B cell (primary cell): ENCODE results near the gene ECE2. TPM values are rescaled to one million over a fixed set of nuclear protein-coding genes. Genes with fewer than 3 reads are reported as not detected.

Source experiments
- ATAC-seq: fragments of 200-7000 bp; cut with Tn5 transposase; one replicate; pipeline ENCODE4 v1.10.0; 2021; ENCODE audit warnings: low read depth, mild to moderate bottlenecking, moderate number of reproducible peaks, moderate library complexity
- CTCF ChIA-PET: fragments of 350-600 bp; sonication (Branson Sonifier 250); formaldehyde crosslinking; loops from one replicate; lab custom pipeline; 2021; ENCODE audit warnings: antibody characterized with exemption, inconsistent platforms; lab: Charles Lee
- POLR2A ChIA-PET: fragments of 350-600 bp; sonication (Branson Sonifier 250); formaldehyde crosslinking; loops from one replicate; lab custom pipeline; 2021; ENCODE audit warnings: antibody characterized with exemption; lab: Charles Lee
- DNase-seq: peaks from one replicate; pipeline ENCODE4 v3.0.0; 2013
- H2AFZ ChIP-seq: 2 replicates; pipeline ENCODE4 v1.6.1; 2012; ENCODE audit warnings: mild to moderate bottlenecking, low read depth, low read length; ENCODE audit not compliant: insufficient read depth, poor library complexity, severe bottlenecking
- H3K27ac ChIP-seq, 2 donors: 1 replicate in 1 of 2; 2 replicates in 1 of 2; pipeline ENCODE4 v1.5.1; 2012 to 2013; ENCODE audit warnings: low read length in 2 of 2, mild to moderate bottlenecking in 2 of 2, moderate library complexity in 1 of 2
- H3K27me3 ChIP-seq, 4 experiments: fragments of 200-600 bp in 1 of 4; sonication (generic) in 1 of 4; replicated peaks in 1 of 4; 1 replicate in 2 of 4; 2 replicates in 2 of 4; pipeline versions ENCODE4 v1.6.1 to v1.7.0; 2013 to 2016; ENCODE audit warnings: low read length in 3 of 4, mild to moderate bottlenecking in 2 of 4, mixed read lengths in 1 of 4, moderate library complexity in 1 of 4; ENCODE audit not compliant: insufficient read depth in 4 of 4, control insufficient read depth in 3 of 4; ENCODE audit errors: control extremely low read depth in 1 of 4
- H3K36me3 ChIP-seq, 2 experiments: replicated peaks in 1 of 2; 1 replicate in 1 of 2; 2 replicates in 1 of 2; pipeline versions ENCODE4 v1.6.1 to v1.7.1; 2013; ENCODE audit warnings: low read length in 1 of 2; ENCODE audit not compliant: insufficient read depth in 2 of 2, control insufficient read depth in 1 of 2; ENCODE audit errors: control extremely low read depth in 1 of 2, extremely low read depth in 1 of 2
- H3K4me1 ChIP-seq, 2 donors: fragments of 200-600 bp in 1 of 2; sonication (generic) in 1 of 2; 1 replicate in 1 of 2; 2 replicates in 1 of 2; pipeline versions ENCODE4 v1.5.1 to v1.6.1; 2013 to 2017; ENCODE audit warnings: low read length in 2 of 2; ENCODE audit not compliant: control insufficient read depth in 2 of 2, insufficient read depth in 2 of 2
- H3K4me2 ChIP-seq: replicated peaks from 2 replicates; pipeline ENCODE3; 2012; ENCODE audit warnings: mild to moderate bottlenecking, low read depth, low read length; ENCODE audit not compliant: poor library complexity, severe bottlenecking
- H3K4me3 ChIP-seq, 5 experiments: fragments of 200-600 bp in 1 of 5; sonication (generic) in 1 of 5; 1 replicate in 3 of 5; 2 replicates in 2 of 5; pipeline versions ENCODE4 v1.5.1 to v1.7.0; 2011 to 2016; ENCODE audit warnings: low read length in 4 of 5, mild to moderate bottlenecking in 4 of 5, low read depth in 2 of 5, control low read depth in 1 of 5, moderate library complexity in 1 of 5; ENCODE audit not compliant: insufficient read depth in 1 of 5; ENCODE audit errors: control extremely low read depth in 1 of 5, extremely low read depth in 1 of 5
- H3K79me2 ChIP-seq: fragments of 200-600 bp; sonication (generic); one replicate; pipeline ENCODE4 v1.6.0; 2016; ENCODE audit warnings: low read length; ENCODE audit not compliant: control insufficient read depth, insufficient read depth
- H3K9ac ChIP-seq: fragments of 200-600 bp; sonication (generic); 2 replicates; pipeline ENCODE4 v1.6.1; 2017; ENCODE audit warnings: mild to moderate bottlenecking, low read length, moderate library complexity
- H3K9me3 ChIP-seq, 3 donors: one replicate each; pipeline versions ENCODE4 v1.6.1 to v1.7.1; 2013; ENCODE audit warnings: low read length in 2 of 3; ENCODE audit not compliant: control insufficient read depth in 2 of 3, insufficient read depth in 1 of 3; ENCODE audit errors: control extremely low read depth in 1 of 3
- H4K20me1 ChIP-seq: 2 replicates; pipeline ENCODE4 v1.6.0; 2012; ENCODE audit warnings: mild to moderate bottlenecking, low read length; ENCODE audit not compliant: insufficient read depth, control insufficient read depth, poor library complexity, severe bottlenecking
- H3K27ac Mint-ChIP-seq: one replicate; pipeline ENCODE4 v1.8.0; 2021; ENCODE audit warnings: mixed read lengths
- H3K27me3 Mint-ChIP-seq: one replicate; pipeline ENCODE4 v1.8.0; 2021; ENCODE audit warnings: mixed read lengths
- H3K4me1 Mint-ChIP-seq: one replicate; pipeline ENCODE4 v1.8.0; 2021; ENCODE audit warnings: mixed read lengths
- H3K4me3 Mint-ChIP-seq: one replicate; pipeline ENCODE4 v1.8.0; 2021; ENCODE audit warnings: mixed read lengths
- H3K9me3 Mint-ChIP-seq: one replicate; pipeline ENCODE4 v1.8.0; 2022; ENCODE audit warnings: mixed read lengths; ENCODE audit not compliant: insufficient read depth
- EZH2 ChIP-seq: IDR thresholded peaks from 2 replicates; pipeline ENCODE4 v1.6.1; 2012; ENCODE audit warnings: borderline replicate concordance, low read depth, mild to moderate bottlenecking, moderate library complexity, low read length; ENCODE audit not compliant: insufficient read depth, poor library complexity, severe bottlenecking
- WGBS: methylation state at CpG from one replicate; pipeline ENCODE4 v1.1.5; 2013; ENCODE audit warnings: missing lambda C conversion rate; ENCODE audit not compliant: insufficient coverage; 5-methylcytosine and 5-hydroxymethylcytosine counted together
- intact Hi-C: fragments of 100-400 bp; cut with micrococcal nuclease; formaldehyde crosslinking; loops from one replicate; pipeline ENCODE4 v1.10.0; 2022
- polyA plus RNA-seq: library from polyadenylated mRNA; depleted of rRNA; stranded (reverse); fragments of >200 nt; gene quantifications from 2 replicates; pipeline ENCODE4 v1.2.3, GENCODE V29; 2012
- total RNA-seq, 2 donors: library from RNA; stranded (reverse); fragments of 120-200 nt in 1 of 2; gene quantifications; 1 replicate in 1 of 2; 2 replicates in 1 of 2; pipeline versions ENCODE4 v1.2.3 to v1.2.4, GENCODE V29; 2013 to 2022
- TF ChIP-seq, protein P1 (sequence below): fragments of 200-600 bp; IDR thresholded peaks from one replicate; pipeline ENCODE4 v1.8.0; 2022; ENCODE audit warnings: antibody characterized with exemption, mild to moderate bottlenecking

The ECE2 gene
- total and polyA plus RNA-seq, 2 donors (not counting 1 experiment from before 2014, with no cell fraction given) = not detected

DNA sequence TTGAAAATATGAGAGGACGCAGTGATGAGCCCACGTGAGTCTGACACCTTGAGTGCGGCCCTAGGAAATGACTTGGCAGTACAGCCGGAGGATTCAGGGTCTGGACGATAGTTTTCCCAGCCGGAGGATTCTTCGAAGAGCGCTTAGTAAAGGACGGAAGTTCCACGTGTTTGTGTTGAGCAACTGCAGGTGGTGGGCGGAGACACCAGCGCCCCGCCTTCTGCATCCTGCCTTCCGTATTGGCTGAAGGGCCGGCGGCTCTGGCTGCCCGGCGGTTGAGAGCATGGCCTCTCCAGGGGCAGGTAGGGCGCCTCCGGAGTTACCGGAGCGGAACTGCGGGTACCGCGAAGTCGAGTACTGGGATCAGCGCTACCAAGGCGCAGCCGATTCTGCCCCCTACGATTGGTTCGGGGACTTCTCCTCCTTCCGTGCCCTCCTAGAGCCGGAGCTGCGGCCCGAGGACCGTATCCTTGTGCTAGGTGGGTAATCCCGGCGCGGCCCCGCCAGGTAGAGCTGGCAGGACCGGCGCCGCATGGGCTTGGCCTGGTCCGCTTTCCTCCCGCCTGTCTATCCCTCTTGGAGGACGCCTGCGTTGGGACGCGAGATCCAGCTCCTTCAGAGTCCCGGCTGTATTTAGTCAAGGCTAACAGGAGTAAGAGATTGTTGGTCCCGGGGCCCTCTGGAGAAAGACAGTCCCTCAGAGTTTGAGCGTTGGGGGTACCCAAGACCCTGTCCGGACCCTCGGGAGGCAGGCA, 26.2 kb upstream of the ECE2 start, which contains the start of gene EEF1AKMT4:
Gene EEF1AKMT4, plus strand, starts transcription at position 261 of the 755 bp plus-strand sequence. Its CDS starts 23 bp downstream, at position 284.
- peaks cover 5 to 17% of the 10 kb centered on the region in 2 donors for H3K4me1 ChIP-seq
- peak within 1 kb of the TSS; percentile 99 for H2AFZ ChIP-seq
- H3K9me3 Mint-ChIP-seq = no peaks in the 10 kb centered on the region
- peak within 1 kb of the TSS; percentile 88 for H3K4me2 ChIP-seq
- intact Hi-C loops = loop anchor here (1.0 kb wide), 12 partner anchors 11 to 354 kb away; partner anchors contain the start of genes ABCC5, AP2M1, EIF2B5 and EIF4G1
- no peaks in the 10 kb centered on the region for H3K9me3 ChIP-seq
- ChIA-PET CTCF (interaction anchor here (0.8 to 1.4 kb wide), 18 partner anchors 8 to 364 kb away, joined by 3 to 23 read pairs (median 4); partner anchors contain the start of genes ABCF3, EIF2B5 and VWA5B2), POLR2A (interaction anchor here (1.0 to 1.4 kb wide), 2 partner anchors 20 to 231 kb away, joined by 3 read pairs; partner anchors contain the start of gene VWA5B2)
- H3K36me3 ChIP-seq = peaks cover 0 to 12% of the 10 kb centered on the region in 2 experiments
- peak within 1 kb of the TSS; percentile 88 to 93 (median 91) for H3K4me3 ChIP-seq
- H3K79me2 ChIP-seq = peaks cover 6% of the 10 kb centered on the region
- TF ChIP-seq, protein P1, sequence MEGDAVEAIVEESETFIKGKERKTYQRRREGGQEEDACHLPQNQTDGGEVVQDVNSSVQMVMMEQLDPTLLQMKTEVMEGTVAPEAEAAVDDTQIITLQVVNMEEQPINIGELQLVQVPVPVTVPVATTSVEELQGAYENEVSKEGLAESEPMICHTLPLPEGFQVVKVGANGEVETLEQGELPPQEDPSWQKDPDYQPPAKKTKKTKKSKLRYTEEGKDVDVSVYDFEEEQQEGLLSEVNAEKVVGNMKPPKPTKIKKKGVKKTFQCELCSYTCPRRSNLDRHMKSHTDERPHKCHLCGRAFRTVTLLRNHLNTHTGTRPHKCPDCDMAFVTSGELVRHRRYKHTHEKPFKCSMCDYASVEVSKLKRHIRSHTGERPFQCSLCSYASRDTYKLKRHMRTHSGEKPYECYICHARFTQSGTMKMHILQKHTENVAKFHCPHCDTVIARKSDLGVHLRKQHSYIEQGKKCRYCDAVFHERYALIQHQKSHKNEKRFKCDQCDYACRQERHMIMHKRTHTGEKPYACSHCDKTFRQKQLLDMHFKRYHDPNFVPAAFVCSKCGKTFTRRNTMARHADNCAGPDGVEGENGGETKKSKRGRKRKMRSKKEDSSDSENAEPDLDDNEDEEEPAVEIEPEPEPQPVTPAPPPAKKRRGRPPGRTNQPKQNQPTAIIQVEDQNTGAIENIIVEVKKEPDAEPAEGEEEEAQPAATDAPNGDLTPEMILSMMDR = no peak
- no peak for TF ChIP-seq EZH2
- H3K4me3 Mint-ChIP-seq = peak within 1 kb of the TSS; percentile 87
- no peaks in the 10 kb centered on the region for H3K27me3 Mint-ChIP-seq
- no peaks in the 10 kb centered on the region for H3K27me3 ChIP-seq
- peaks cover 9% of the 10 kb centered on the region for H3K4me1 Mint-ChIP-seq
- peaks cover 12% of the 10 kb centered on the region for H4K20me1 ChIP-seq
- peak; percentile 85 for ATAC-seq
- H3K9ac ChIP-seq = peak within 1 kb of the TSS; percentile 84
- WGBS = 1% methylated on average over 54 of the region's 54 CpGs
- DNase-seq = peak; percentile 95
- H3K27ac Mint-ChIP-seq = peak within 1 kb of the TSS; percentile 86
- peak within 1 kb of the TSS; percentile 59 to 77 for H3K27ac ChIP-seq
